Daoy (cell line): ENCODE results near the gene NF1. TPM values are rescaled to one million over a fixed set of nuclear protein-coding genes. Genes with fewer than 3 reads are reported as not detected.
"Not testable (repeated sequence)": the region's sequence is repeated elsewhere in the genome, so short reads cannot be mapped to it uniquely, and the experiment has no call there.

Experiments
- DNase-seq: peaks from one replicate; pipeline ENCODE4 v3.0.0-alpha.2; 2015; ENCODE audit warnings: low read depth
- total RNA-seq: library from RNA; depleted of rRNA; stranded (reverse); fragments of >200 nt; shearing (Covaris generic); gene quantifications from 2 replicates; pipeline ENCODE4 v1.2.3, GENCODE V29; 2014; rRNA removed

NF1 gene
- total RNA-seq, result 13.8 and 30.2 TPM in 2 replicates

GRCh38 chr17:31094600-31095235, at the start of gene NF1:
Gene NF1 (plus strand): TSS chr17:31094977. CDS start chr17:31095310, 333 bp downstream.
- peak; percentile 97 for DNase-seq

GRCh38 chr17:31046856-31047425, 47.8 kb upstream of the NF1 start:
- not testable (repeated sequence) for DNase-seq

- DNase-seq, result no peak
These were observed 46.6 kb upstream of the NF1 start for GRCh38 chr17:31048142-31048541.

GRCh38 chr17:31048780-31049179, 46.0 kb upstream of the NF1 start:
- DNase-seq, result no peak

GRCh38 chr17:31050948-31051347, 43.8 kb upstream of the NF1 start:
- DNase-seq, result no peak

GRCh38 chr17:31051506-31051905, 43.3 kb upstream of the NF1 start:
- no peak for DNase-seq

GRCh38 chr17:31052187-31052889, 42.4 kb upstream of the NF1 start:
- peak; percentile 95 for DNase-seq

- no peak for DNase-seq
These were observed 41.7 kb upstream of the NF1 start for GRCh38 chr17:31053071-31053470.

GRCh38 chr17:31054761-31055160, 40.0 kb upstream of the NF1 start:
- no peak for DNase-seq

GRCh38 chr17:31058976-31059375, 35.8 kb upstream of the NF1 start:
- DNase-seq, result no peak

- no peak for DNase-seq
These were observed 33.8 kb upstream of the NF1 start for GRCh38 chr17:31060791-31061550.

- no peak for DNase-seq
These were observed 33.1 kb upstream of the NF1 start for GRCh38 chr17:31061678-31062077.

GRCh38 chr17:31062346-31062745, 32.4 kb upstream of the NF1 start:
- DNase-seq, result no peak

GRCh38 chr17:31064707-31065106, 30.1 kb upstream of the NF1 start:
- DNase-seq, result no peak

GRCh38 chr17:31067691-31068184, 27.0 kb upstream of the NF1 start:
- DNase-seq, result peak; percentile 71

- DNase-seq, result peak; percentile 48
These were observed 26.5 kb upstream of the NF1 start for GRCh38 chr17:31068291-31068690.

- DNase-seq, result peak; percentile 19
These were observed 22.6 kb upstream of the NF1 start for GRCh38 chr17:31072186-31072585.

GRCh38 chr17:31073411-31073810, 21.4 kb upstream of the NF1 start:
- DNase-seq, result no peak

- peak; percentile 51 for DNase-seq
These were observed 19.8 kb upstream of the NF1 start for GRCh38 chr17:31074772-31075555.

- no peak for DNase-seq
These were observed 16.5 kb upstream of the NF1 start for GRCh38 chr17:31078290-31078689.

GRCh38 chr17:31079731-31080130, 15.0 kb upstream of the NF1 start:
- DNase-seq, result no peak
